ENCODE measurements around the gene TERT. TPM values are rescaled to one million over a fixed set of nuclear protein-coding genes. Genes with fewer than 3 reads are reported as not detected.
"Not testable (repeated sequence)": the region's sequence is repeated elsewhere in the genome, so short reads cannot be mapped to it uniquely, and the experiment has no call there.

The TERT gene
- total RNA-seq, 3 donors from 2014 or later, result 9.5 to 16.7 (median 10.5) TPM

DNA sequence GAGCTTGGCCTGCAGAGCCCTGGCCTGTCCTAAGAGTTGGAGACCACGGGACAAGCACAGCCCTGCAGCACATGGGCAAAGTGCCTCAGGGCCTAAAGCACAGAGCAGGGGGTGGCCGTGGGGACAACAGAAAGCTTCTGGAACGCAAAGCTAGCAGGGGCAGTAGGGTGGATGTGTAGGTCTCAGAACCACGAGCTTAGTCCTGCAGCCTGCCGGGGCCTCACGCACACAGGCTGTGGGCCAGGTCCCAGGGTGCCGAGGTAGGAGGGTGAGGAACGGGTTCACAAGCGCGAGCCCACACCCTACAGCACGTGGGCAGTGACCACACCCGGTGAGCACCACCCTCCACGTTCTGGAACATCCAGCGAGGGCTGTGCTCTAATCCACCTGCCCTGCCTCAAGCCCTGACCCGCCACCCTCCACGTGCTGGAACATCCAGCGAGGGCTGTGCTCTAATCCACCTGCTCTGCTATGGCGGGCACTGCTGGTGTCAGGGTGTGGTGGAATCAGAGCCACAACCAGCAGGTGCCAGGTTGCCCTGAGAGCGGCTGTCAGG, 40.8 kb upstream of the TERT start:
- no peak overlapping the region for H3K4me3 Mint-ChIP-seq
- H3K4me1 Mint-ChIP-seq (ENCODE audit: low read depth), result peaks cover 5% of the 10 kb centered on the region
- peaks cover 28% of the 10 kb centered on the region for H3K36me3 Mint-ChIP-seq (ENCODE audit: insufficient read depth)
- DNase-seq, result no peak
- no peaks in the 10 kb centered on the region for H3K27me3 Mint-ChIP-seq (ENCODE audit: low read depth)
- ATAC-seq, result no peak
- H3K9me3 Mint-ChIP-seq, result no peaks in the 10 kb centered on the region

DNA sequence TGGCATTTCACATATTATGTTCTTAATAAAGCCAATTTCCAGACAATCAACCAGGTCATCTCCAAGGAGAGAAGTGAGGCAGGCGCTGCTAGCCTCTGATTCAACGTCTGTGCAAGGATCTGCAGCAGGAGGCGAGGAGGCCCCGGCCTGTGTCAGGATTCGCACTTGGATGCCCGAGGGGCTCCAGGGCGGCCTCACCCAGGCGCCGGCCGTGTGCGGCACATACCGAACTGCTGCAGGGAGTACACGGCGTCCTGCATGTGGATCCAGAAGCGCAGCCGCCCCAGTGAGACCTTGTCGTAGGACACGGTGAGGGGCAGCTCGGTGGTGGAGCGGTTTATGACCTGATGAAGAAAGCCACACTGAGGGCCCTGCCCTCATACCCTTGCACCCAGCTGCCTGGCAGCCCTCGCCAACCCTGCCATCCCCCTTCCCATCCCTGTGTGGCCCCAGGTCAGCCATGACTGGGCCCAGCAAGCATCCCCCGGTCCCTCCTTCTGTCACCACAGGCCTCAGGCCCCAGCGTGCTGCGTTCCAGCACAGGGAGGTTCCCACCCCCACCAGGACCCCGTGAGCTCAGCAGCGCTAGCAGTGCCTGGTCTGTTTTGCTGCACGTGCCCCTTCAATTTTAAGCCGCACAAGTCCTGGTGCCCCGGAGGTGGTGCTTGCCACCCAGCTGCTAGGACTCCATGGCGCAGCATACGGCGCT, 40.1 kb upstream of the TERT start:
- Mint-ChIP-seq H3K27me3 (ENCODE audit: low read depth) (no peaks in the 10 kb centered on the region), H3K4me1 (ENCODE audit: low read depth) (peaks cover 3% of the 10 kb centered on the region), H3K9me3 (no peaks in the 10 kb centered on the region), H3K4me3 (no peak overlapping the region), H3K36me3 (ENCODE audit: insufficient read depth) (peaks cover 26% of the 10 kb centered on the region)
- ATAC-seq (no peak), DNase-seq (no peak)

DNA sequence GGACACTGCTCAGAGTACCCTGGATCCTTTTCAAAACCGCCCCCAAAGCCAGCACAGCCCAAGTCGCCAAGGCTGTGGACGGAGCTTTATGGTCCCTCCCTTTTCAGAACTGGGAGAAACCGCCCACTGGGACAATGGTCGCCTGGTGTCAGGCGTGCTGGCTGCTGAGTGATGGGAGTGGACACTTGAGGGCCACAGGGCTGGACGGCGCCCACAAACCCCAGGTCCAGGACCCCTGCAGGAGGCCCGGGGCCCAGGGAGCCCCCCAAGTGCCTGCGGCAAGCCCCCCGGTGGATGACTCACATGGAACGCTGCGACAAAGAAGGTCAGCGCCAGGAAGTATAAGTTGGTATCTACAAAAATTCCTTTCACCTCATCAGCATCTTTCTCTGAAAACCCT, 39.1 kb upstream of the TERT start:
- no peak for DNase-seq
- peaks cover 3% of the 10 kb centered on the region for H3K4me1 Mint-ChIP-seq (ENCODE audit: low read depth)
- no peaks in the 10 kb centered on the region for H3K9me3 Mint-ChIP-seq
- ATAC-seq, result no peak
- peaks cover 26% of the 10 kb centered on the region for H3K36me3 Mint-ChIP-seq (ENCODE audit: insufficient read depth)
- H3K27me3 Mint-ChIP-seq (ENCODE audit: low read depth), result no peaks in the 10 kb centered on the region
- no peak overlapping the region for H3K4me3 Mint-ChIP-seq

DNA sequence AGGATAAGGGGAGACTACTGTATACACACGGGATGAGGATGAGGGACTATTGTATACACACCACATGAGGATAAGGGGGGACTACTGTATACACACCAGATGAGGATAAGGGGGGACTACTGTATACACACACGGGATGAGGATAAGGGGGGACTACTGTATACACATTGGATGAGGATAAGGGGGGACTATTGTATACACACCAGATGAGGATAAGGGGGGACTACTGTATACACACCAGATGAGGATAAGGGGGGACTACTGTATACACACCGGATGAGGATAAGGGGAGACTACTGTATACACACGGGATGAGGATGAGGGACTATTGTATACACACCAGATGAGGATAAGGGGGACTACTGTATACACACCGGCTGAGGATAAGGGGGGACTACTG, 38.4 kb upstream of the TERT start:
- peaks cover 30% of the 10 kb centered on the region for H3K36me3 Mint-ChIP-seq (ENCODE audit: insufficient read depth)
- not testable (repeated sequence) for DNase-seq; H3K9me3 Mint-ChIP-seq; H3K27me3 Mint-ChIP-seq (ENCODE audit: low read depth); H3K4me1 Mint-ChIP-seq (ENCODE audit: low read depth); H3K4me3 Mint-ChIP-seq; ATAC-seq

DNA sequence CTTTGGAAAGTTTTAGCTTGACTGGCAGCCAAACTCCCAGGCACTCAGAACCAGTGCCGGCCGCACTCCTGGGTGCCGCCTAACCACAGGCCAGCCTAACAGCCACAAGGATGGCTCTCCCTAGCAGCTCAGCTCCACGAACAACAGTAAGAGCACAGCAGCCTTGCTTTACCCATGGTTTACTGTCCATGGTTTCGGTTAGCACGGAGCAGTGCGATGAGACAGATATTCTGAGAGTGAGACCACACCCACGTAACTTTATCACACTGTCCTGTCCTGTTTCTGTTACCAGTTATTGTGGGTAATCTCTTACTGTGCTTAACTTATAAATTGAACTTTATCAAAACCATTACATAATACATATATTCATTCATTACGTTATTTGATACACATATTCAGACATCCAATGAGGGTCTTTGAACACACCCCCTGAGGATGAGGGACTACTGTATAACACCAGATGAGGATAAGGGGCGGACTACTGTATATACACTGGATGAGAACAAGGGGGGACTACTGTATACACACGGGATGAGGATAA, 37.7 kb upstream of the TERT start:
- ATAC-seq (no peak), DNase-seq (no peak)
- H3K36me3 Mint-ChIP-seq (ENCODE audit: insufficient read depth), result peaks cover 25% of the 10 kb centered on the region
- peaks cover 6% of the 10 kb centered on the region for H3K4me1 Mint-ChIP-seq (ENCODE audit: low read depth)
- no peak overlapping the region for H3K4me3 Mint-ChIP-seq
- H3K9me3 Mint-ChIP-seq, result no peaks in the 10 kb centered on the region
- no peaks in the 10 kb centered on the region for H3K27me3 Mint-ChIP-seq (ENCODE audit: low read depth)

DNA sequence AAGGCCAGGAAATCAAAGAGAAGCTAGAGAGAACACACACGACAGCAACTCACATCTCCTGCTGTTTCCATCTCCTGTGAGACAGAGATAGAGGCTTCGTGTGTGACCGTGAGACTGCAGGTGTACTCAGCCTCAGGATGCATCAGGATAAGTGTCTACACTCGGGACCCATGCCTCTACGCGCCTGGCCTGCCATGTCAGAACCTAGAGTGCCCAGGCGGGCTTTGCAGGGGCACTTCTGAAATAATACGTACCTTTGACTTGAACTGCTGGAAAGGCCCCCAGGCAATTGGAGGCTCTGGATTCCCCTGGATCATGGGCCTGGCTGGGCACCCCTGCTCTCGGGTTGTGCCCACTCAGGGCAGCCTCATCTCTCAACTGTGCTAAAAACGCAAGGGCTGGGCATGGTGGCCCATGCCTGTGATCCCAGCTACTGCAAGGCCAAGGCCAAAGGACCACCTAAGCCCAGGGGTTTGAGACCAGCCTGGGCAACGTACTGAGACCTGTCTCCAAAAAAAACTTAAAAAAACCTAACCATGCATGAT, 37.1 kb upstream of the TERT start:
- Mint-ChIP-seq H3K27me3 (ENCODE audit: low read depth) (no peaks in the 10 kb centered on the region), H3K4me1 (ENCODE audit: low read depth) (peaks cover 6% of the 10 kb centered on the region), H3K9me3 (no peaks in the 10 kb centered on the region), H3K4me3 (no peak overlapping the region), H3K36me3 (ENCODE audit: insufficient read depth) (peaks cover 23% of the 10 kb centered on the region)
- no peak for DNase-seq
- ATAC-seq, result no peak

DNA sequence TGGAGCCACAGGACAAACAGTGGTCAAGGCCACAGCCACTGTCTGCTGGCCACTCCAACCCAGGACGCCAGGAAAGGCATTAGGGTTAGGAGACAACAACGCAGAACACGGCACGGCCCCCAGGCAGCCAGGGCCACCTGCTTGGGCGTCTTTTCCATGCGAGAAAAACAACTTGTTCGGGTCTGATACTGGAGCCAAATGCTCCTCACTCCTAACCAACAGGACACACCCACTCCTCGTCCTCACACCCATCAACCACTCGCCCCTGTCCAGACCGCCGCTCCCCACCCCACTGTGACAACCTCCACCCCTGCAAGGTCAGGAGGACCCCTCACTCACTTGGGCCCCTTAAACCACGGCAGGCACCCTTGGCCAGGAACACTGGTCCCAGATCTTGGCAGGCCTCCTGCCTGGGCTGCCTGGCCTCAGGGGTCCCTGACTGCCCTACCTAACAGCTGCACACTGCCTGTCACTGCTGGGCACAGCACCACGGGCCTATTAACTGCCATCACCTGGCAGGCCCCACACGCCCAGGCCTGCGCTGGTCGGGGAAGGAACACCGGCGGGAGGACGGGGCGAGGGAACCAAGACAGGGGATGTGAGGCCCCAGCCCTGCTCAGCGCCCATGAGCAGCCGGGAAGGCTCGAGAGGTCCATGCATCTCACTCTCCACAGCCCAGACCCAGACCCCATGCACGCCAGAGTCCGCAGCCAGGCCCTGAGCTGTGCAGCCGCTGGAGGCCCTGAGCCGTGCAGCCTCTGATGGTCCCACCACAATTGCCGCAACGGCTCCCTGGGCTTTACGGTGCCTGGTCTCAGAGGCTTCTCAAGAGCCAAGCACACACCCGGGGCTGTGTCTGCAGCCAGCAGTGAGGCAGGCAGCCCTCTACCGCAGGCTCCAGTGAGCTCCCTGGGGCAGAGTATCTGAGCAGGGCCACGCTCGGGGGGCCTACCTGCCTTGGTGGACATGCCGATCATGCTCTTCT, 36.3 kb upstream of the TERT start:
- peaks cover 25% of the 10 kb centered on the region for H3K36me3 Mint-ChIP-seq (ENCODE audit: insufficient read depth)

DNA sequence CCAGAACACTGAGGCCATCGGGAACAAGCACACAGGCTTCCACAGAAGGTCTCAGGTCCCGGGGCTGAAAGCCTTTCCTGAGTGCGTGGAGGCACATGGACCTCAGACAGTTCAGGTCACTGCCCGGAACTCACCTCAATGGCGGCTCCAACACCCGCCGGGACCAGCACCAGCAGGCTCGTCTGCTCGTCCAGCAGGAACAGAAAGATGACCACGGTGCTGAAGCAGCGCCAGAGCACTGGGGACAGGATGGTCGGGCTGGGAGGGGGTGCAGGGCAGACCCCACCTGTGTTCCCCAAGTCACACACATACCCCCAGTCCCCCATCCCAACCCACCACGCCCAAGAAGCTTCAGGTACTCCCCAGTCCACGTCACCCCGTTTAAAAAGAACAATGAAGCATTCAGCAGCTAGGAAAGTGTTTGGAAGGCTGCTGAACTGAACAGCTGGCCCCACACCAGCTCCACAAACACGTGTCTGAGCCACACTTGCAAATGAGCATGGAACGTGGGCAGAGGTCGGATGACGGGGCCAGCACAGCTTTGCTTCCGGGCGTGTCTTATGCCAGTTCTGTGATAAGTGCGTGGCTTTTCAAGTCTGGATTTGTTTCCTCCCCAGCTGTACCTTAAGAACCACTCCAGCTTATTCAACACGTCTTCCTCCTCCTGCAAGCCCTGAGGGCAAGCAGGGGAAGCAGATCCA, 35.4 kb upstream of the TERT start:
- H3K36me3 Mint-ChIP-seq (ENCODE audit: insufficient read depth), result peaks cover 27% of the 10 kb centered on the region
- peaks cover 4% of the 10 kb centered on the region for H3K4me1 Mint-ChIP-seq (ENCODE audit: low read depth)
- H3K9me3 Mint-ChIP-seq, result no peaks in the 10 kb centered on the region
- H3K27me3 Mint-ChIP-seq (ENCODE audit: low read depth), result no peaks in the 10 kb centered on the region
- ATAC-seq (no peak), DNase-seq (no peak)
- H3K4me3 Mint-ChIP-seq, result no peak overlapping the region

More for the DNA sequence above, 36.3 kb upstream of the TERT start:
- H3K27me3 Mint-ChIP-seq (ENCODE audit: low read depth), result no peaks in the 10 kb centered on the region
- peaks cover 4% of the 10 kb centered on the region for H3K4me1 Mint-ChIP-seq (ENCODE audit: low read depth)
- no peaks in the 10 kb centered on the region for H3K9me3 Mint-ChIP-seq
- no peak for ATAC-seq
- no peak overlapping the region for H3K4me3 Mint-ChIP-seq
- no peak for DNase-seq

DNA sequence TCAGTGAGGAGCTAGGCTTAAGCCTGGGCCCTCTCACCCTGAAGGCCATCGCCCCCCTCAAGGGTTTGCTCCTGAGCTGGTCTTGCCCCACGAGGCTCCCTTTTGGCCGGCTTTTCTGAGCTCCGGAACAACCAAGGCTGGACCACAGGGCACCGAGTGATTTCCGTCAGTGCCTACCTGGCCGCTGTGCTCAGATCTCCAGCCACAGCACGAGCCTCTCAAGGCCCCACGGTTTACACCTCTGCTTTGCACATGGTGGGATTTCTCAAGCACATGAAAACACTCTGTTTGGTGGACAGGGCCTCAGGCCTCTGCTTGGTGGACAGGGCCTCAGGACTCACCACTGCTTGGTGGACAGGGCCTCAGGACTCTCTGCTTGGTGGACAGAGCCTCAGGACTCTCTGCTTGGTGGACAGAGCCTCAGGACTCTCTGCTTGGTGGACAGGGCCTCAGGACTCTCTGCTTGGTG, 34.3 kb upstream of the TERT start:
- no peak for ATAC-seq
- H3K27me3 Mint-ChIP-seq (ENCODE audit: low read depth), result no peaks in the 10 kb centered on the region

DNA sequence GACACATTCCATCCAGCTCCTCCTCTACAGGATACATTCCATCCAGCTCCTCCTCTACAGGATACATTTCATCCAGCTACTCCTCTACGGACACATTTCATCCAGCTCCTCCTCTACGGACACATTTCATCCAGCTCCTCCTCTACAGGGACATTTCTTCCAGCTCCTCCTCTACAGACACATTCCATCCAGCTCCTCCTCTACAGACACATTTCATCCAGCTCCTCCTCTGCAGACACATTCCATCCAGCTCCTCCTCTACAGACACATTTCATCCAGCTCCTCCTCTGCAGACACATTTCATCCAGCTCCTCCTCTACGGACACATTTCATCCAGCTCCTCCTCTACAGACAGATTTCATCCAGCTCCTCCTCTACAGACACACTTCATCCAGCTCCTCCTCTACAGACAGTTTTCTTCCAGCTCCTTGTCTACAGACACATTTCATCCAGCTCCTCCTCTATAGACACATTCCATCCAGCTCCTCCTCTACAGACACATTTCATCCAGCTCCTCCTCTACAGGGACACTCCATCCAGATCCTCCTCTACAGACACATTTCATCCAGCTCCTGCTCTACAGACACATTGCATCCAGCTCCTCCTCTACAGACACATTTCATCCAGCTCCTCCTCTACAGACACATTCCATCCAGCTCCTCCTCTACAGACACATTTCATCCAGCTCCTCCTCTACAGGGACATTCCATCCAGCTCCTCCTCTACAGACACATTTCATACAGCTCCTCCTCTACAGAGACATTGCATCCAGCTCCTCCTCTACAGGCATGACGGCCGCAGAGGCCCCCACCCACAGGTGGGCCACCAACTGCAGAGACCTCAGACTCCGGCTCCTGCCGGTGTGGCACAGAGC, 33.6 kb upstream of the TERT start:
- H3K36me3 Mint-ChIP-seq (ENCODE audit: insufficient read depth), result peaks cover 23% of the 10 kb centered on the region
- DNase-seq; H3K4me1 Mint-ChIP-seq (ENCODE audit: low read depth); H3K4me3 Mint-ChIP-seq; H3K9me3 Mint-ChIP-seq; ATAC-seq; H3K27me3 Mint-ChIP-seq (ENCODE audit: low read depth): not testable (repeated sequence)

More for the DNA sequence above, 34.3 kb upstream of the TERT start:
- Mint-ChIP-seq H3K9me3 (no peaks in the 10 kb centered on the region), H3K4me3 (no peak overlapping the region), H3K36me3 (ENCODE audit: insufficient read depth) (peaks cover 23% of the 10 kb centered on the region), H3K4me1 (ENCODE audit: low read depth) (peaks cover 4% of the 10 kb centered on the region)
- no peak for DNase-seq

DNA sequence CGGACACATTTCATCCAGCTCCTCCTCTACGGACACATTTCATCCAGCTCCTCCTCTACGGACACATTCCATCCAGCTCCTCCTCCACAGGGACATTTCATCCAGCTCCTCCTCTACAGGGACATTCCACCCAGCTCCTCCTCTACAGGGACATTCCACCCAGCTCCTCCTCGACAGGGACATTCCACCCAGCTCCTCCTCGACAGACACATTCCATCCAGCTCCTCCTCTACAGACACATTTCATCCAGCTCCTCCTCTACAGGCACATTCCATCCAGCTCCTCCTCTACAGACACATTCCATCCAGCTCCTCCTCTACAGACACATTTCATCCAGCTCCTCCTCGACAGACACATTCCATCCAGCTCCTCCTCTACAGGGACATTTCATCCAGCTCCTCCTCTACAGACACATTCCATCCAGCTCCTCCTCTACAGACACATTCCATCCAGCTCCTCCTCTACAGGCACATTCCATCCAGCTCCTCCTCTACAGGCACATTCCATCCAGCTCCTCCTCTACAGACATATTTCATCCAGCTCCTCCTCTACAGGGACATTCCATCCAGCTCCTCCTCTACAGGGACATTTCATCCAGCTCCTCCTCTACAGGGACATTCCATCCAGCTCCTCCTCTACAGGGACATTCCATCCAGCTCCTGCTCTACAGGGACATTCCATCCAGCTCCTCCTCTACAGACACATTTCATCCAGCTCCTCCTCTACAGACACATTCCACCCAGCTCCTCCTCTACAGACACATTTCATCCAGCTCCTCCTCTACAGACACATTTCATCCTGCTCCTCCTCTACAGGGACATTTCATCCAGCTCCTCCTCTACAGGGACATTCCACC, 32.3 kb upstream of the TERT start:
- DNase-seq; ATAC-seq; H3K9me3 Mint-ChIP-seq; H3K4me1 Mint-ChIP-seq (ENCODE audit: low read depth); H3K27me3 Mint-ChIP-seq (ENCODE audit: low read depth); H3K4me3 Mint-ChIP-seq: not testable (repeated sequence)
- H3K36me3 Mint-ChIP-seq (ENCODE audit: insufficient read depth), result peaks cover 24% of the 10 kb centered on the region

DNA sequence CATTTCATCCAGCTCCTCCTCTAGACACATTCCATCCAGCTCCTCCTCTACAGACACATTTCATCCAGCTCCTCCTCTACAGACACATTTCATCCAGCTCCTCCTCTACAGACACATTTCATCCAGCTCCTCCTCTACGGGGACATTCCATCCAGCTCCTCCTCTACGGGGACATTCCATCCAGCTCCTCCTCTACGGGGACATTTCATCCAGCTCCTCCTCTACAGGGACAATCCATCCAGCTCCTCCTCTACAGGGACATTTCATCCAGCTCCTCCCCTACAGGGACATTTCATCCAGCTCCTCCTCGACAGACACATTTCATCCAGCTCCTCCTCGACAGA, 31.6 kb upstream of the TERT start:
- H3K4me3 Mint-ChIP-seq; H3K27me3 Mint-ChIP-seq (ENCODE audit: low read depth); H3K9me3 Mint-ChIP-seq; ATAC-seq; DNase-seq; H3K4me1 Mint-ChIP-seq (ENCODE audit: low read depth): not testable (repeated sequence)
- H3K36me3 Mint-ChIP-seq (ENCODE audit: insufficient read depth), result peaks cover 25% of the 10 kb centered on the region
